Keratinocyte (primary cell): ENCODE measurements around the gene DUSP22.

Experiments used
- EZH2 ChIP-seq: IDR thresholded peaks from one replicate; pipeline ENCODE4 v1.6.1; 2012; ENCODE audit warnings: inconsistent platforms, mild to moderate bottlenecking, low read length, moderate library complexity
- TF ChIP-seq, protein P1 (sequence below), 3 experiments: IDR thresholded peaks in 1 of 3; conservative IDR thresholded peaks in 1 of 3; optimal IDR thresholded peaks in 1 of 3; 2 replicates in 2 of 3; 3 replicates in 1 of 3; pipeline versions ENCODE3 to v1.5.1; 2011; ENCODE audit warnings: low read length in 3 of 3, mild to moderate bottlenecking in 3 of 3, moderate library complexity in 2 of 3, control low read depth in 1 of 3, inconsistent platforms in 1 of 3; ENCODE audit not compliant: insufficient read depth in 2 of 3; ENCODE audit errors: extremely low read depth in 1 of 3

DNA sequence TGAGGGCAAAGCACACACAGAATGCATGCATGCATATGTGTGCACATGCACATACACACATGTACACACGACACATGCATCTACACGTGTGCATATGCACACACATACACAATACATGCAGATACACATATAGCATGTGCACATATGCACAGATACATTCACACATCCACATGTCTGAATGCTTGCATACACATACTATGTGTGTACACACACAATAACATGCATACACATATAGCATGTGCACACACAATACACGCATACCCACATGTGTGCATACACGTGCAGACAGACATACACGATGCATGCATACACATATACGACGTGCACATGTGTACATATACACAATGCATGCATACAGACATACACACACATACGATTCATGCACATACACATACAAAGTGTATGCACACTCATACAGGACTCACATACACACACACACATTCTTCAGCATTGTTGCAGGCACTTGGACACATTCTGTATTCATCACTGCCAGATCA is 75.1 kb downstream of the DUSP22 start:
- TF ChIP-seq, protein P1, sequence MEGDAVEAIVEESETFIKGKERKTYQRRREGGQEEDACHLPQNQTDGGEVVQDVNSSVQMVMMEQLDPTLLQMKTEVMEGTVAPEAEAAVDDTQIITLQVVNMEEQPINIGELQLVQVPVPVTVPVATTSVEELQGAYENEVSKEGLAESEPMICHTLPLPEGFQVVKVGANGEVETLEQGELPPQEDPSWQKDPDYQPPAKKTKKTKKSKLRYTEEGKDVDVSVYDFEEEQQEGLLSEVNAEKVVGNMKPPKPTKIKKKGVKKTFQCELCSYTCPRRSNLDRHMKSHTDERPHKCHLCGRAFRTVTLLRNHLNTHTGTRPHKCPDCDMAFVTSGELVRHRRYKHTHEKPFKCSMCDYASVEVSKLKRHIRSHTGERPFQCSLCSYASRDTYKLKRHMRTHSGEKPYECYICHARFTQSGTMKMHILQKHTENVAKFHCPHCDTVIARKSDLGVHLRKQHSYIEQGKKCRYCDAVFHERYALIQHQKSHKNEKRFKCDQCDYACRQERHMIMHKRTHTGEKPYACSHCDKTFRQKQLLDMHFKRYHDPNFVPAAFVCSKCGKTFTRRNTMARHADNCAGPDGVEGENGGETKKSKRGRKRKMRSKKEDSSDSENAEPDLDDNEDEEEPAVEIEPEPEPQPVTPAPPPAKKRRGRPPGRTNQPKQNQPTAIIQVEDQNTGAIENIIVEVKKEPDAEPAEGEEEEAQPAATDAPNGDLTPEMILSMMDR (optimal IDR thresholded peaks at IDR 0.05 in 1 of 3, IDR thresholded peaks at IDR 0.05 in 1 of 3, conservative IDR thresholded peaks at IDR 0.05 in 1 of 3; ENCODE audit: extremely low read depth in 1 of 3, insufficient read depth in 2 of 3, low read length in 3 of 3) = no peak
- TF ChIP-seq EZH2 = no peak
